Ramos (cell line): Measurements from ENCODE around the gene ODF2.
"Not testable (repeated sequence)": the region's sequence is repeated elsewhere in the genome, so short reads cannot be mapped to it uniquely, and the experiment has no call there.

Experiments
- in situ Hi-C: fragments of 300-500 bp; cut with MboI; formaldehyde crosslinking; loops from one replicate; pipeline ENCODE4 v1.14.3; 2022; ENCODE audit warnings: low sequenced_read_pairs; ENCODE audit not compliant: unreplicated experiment

Gene ODF2

DNA sequence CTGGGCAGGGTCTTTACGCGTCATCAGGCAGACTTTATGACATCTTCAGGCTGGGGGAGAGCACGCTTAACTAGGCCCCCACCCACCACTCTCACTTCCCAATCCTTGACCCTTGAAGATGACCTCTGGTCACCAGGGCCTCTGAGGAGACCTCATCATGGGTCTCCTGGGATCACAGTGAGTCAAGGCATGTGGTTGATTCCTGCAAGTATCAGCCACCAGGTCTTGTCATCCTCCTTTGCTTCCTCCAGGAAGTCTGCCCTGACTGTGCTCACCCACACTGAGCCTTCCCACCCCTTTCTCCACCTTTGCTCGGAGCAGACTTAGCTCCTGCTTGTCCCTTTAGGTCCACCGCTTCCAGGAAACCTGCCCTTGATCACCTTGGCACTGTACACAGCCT, 17.3 kb downstream of the ODF2 start:
- in situ Hi-C loops: no loop called here

DNA sequence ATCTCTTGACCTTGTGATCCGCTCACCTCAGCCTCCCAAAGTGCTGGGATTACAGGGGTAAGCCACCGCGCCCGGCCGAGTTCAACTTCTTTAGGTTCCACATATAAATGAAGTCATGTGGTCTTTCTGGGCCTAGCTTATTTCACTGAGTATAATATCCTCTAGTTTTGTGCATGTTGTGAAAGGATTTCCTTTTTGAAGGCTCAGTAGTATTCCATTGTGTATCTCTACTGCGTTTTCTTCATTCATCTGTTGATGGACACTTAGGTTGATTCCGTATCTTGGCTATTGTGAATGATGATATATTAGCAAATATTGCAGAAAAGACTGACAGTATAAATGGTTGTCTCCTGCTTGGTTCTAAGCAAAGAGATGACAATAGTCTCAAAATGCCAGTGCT, 20.1 kb downstream of the ODF2 start:
- in situ Hi-C loops: no loop called here

- in situ Hi-C loops: no loop called here
Measured at GRCh38 chr9:128479262-128479661, 23.5 kb downstream of the ODF2 start.

DNA sequence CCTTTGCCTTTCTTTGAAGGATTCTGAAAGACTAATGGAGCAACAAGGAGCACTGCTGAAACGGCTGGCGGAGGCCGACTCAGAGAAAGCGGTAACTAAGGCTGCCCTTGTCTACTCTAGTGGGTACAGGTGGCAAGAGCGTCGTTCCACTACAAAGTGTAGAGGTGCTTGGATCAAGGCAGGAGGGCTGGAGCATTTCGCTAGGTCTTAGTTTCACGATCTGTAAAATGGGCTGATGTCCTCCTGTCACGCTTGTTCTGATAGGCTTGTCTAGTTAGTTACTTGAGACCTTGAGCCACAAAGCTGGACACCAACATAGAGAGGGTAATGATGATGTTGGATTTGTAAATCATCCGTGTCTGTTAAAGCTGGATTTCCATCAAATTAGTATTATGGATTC, 25.8 kb downstream of the ODF2 start:
- in situ Hi-C loops: no loop called here

- in situ Hi-C loops: no loop called here
Measured at GRCh38 chr9:128482186-128482585, 26.4 kb downstream of the ODF2 start.

GRCh38 chr9:128484686-128485413, 29.0 kb downstream of the ODF2 start:
- in situ Hi-C loops: no loop called here

- in situ Hi-C loops: no loop called here
Measured at GRCh38 chr9:128485414-128485855, 29.6 kb downstream of the ODF2 start.

GRCh38 chr9:128486201-128486600, 30.4 kb downstream of the ODF2 start:
- in situ Hi-C loops: no loop called here

- in situ Hi-C loops: no loop called here
Measured at GRCh38 chr9:128493424-128493823, 37.6 kb downstream of the ODF2 start.

- in situ Hi-C loops: no loop called here
Measured at GRCh38 chr9:128494108-128494745, 38.4 kb downstream of the ODF2 start.

- in situ Hi-C loops: no loop called here
Measured at GRCh38 chr9:128494746-128495129, 38.9 kb downstream of the ODF2 start.

DNA sequence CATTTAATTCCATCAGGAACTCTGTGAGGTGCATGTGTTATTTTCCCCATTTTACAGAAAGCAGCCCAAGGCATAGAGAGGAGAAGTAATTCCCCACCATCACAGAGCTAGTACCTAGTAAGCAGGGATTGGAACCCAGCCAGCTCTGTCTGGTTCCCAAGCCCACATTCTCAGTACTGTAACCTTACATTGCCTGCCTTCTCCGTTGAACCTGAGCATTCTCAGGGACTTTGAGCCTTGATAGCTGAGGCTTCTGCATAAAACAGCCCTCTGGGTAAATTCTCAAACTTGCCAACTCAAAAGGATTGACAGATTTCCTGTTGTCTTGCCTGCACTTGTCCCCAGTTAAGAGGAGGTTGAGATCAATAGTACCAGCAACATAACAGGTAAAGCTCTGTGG, 39.5 kb downstream of the ODF2 start:
- in situ Hi-C loops: no loop called here

GRCh38 chr9:128495804-128496417, 40.1 kb downstream of the ODF2 start:
- in situ Hi-C loops: no loop called here

GRCh38 chr9:128497824-128498610, 42.2 kb downstream of the ODF2 start:
- in situ Hi-C loops: no loop called here

DNA sequence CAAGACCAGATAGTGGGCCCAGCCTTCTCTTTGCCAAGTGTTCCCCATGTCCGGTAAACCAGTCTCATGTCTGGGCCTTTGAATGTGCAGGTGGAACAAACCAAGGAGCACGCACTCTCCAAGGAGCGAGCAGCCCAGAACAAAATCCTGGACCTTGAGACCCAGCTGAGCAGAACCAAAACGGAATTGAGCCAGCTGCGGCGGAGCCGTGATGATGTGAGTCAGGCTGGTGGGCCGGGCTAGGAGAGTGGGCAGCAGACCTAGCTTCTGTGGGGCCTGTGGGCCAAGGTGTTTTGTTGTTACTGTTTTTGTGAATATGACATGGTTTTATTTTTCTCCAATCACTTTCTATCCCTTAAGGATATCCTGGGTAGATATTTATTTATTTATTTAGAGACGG, 43.1 kb downstream of the ODF2 start:
- in situ Hi-C loops: no loop called here

- in situ Hi-C loops: no loop called here
Measured at GRCh38 chr9:128499920-128500319, 44.1 kb downstream of the ODF2 start.

- in situ Hi-C loops: not testable (repeated sequence)
Measured at GRCh38 chr9:128503415-128503825, 47.6 kb downstream of the ODF2 start.

DNA sequence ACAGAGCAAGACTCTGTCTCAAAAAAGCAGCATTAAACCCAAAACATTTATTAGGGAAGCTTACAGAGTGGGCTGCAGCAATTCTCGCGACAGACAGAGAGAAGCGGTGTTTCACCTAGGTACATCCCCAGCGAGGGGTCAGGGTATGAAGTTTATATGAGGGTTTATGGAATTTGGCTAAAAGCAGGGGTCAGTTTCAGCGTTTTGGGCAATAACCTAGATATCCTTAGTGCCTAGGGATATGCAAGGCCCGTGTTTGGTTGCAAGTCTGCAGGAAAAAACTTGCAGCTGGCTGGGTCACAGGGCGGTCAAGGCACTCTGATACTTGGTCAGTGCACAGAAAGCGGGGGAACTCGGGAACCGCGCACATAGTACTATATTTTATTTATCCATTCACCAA, 48.1 kb downstream of the ODF2 start:
- in situ Hi-C loops: no loop called here

- in situ Hi-C loops: no loop called here
Measured at GRCh38 chr9:128504485-128505413, 48.9 kb downstream of the ODF2 start, which contains the start of gene GLE1. TSS of gene GLE1 (plus strand) at chr9:128504719. CDS start at chr9:128504806, 87 bp downstream.

GRCh38 chr9:128505414-128505765, 49.6 kb downstream of the ODF2 start:
- in situ Hi-C loops: no loop called here
